ENCODE measurements around the gene UCP2. TPM values are rescaled to one million over a fixed set of nuclear protein-coding genes. Genes with fewer than 3 reads are reported as not detected.

The UCP2 gene
- total RNA-seq, 1 experiment from 2014 or later: 22.7 TPM

DNA sequence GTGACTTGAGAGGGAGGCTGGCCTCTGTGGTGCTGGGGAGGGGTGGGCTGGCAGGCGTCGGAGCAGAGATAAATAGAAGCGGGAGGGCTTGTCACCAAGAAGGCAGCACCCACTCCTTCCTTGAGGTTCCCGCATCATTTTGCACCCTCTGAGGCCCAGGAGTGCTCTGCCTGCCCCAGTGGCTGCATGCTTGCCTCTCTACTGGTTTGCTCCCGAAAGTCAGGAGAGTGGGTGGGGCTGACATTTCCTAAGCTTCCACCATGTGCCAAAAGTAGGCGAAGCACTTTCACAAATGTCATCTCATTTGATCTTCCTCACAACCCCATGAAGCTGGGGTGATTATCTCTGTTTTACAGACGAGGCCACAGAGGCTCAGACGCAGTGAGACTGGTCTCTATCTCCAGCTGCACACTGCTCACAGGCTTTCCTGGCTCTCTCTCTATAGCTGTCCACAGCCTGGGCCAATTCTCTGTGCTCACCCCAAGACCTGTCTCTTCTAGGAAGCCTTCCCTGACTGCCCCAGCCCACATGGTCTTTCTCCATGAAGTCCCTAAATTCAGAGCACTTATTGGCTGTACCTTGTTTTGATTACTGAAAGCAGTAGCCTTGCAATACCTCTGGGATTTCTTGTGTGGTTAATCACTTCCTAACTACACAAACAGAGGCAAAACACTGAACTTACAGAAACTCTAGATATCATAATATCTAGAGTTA, 28.9 kb upstream of the UCP2 start:
- DNase-seq (ENCODE audit: low read depth): no peak
- in situ Hi-C loops (cut with HindIII; ENCODE audit: low pct_unique_long_range_greater_than_20kb, low sequenced_read_pairs): no loop called here

DNA sequence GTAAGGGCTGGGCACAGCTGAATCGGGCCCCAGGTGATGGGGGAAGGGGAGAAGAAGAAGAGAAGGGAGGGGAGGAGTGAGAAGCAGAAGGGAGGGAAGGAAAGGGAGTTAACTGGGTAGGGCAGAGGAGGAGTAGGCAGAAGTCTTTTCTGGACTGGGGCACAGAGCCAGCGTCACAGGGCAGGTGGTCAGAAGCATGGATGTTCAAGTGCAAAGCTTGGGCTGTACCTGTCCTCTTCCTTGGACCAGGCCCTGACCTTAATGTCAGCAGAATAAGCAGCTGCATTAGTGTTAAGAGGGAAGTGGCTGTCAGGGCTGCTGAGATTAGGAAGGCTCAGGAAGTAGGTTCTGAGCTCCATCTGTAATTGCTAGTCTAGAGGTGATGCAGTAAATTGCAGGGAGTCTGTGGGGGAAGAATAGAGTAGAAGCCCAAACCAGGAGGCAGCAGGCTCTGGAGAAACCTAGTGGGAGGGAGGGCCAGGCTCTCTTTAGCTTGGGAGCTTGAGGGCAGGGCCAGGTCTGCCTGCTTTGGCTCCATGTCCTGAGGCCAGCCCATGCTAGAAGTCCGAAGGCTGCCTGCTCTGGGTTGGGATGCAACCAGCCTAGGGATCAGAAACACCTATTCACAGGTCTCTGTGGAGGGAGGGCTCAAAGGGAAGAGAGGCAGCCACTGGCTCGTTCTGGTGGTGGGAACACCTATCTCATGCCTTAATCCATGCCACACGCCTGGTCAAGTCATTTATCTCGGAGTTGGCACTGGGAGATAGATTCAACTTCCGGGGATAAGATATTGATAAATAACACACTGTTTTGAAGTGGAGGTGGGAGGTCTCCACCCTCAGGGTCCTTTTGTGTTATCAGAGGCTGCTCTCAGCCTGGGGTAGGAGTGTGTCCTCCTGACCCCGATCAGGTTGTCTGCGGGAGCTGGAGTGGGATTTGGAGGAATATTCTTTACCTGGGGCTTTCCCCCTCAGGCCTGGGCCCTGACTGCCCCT, 28.0 kb upstream of the UCP2 start:
- in situ Hi-C loops (cut with HindIII; ENCODE audit: low pct_unique_long_range_greater_than_20kb, low sequenced_read_pairs): no loop called here
- DNase-seq (ENCODE audit: low read depth): no peak

DNA sequence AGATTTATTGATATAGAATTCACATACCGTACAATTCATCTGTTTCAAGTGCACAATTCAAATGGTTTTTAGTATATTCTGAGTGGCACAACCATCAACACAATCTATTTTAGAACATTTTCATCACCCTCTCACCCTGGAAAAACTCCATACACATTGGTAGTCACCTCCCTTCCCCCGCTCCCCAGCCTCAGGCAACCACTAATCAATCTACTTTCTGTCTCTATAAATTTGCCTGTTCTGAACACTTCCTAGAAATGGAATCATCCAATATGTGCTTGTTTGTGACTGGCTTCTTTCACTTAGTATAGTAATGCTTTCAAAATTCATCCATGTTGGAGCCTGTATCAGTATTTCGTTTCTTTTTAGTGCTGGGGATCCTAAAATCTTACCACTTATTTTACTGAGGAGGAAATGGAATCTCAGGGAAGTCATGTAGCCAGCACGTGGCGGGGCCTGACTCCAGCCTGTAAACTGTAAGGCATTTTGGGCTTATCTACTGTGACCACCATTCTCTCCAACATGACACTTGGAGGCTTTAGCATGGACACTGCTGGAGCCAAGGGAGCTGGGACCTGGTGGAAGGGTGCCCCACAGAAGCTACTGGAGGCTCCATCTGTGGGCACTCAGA, 27.1 kb upstream of the UCP2 start:
- in situ Hi-C loops (cut with HindIII; ENCODE audit: low pct_unique_long_range_greater_than_20kb, low sequenced_read_pairs): no loop called here
- DNase-seq (ENCODE audit: low read depth): no peak

DNA sequence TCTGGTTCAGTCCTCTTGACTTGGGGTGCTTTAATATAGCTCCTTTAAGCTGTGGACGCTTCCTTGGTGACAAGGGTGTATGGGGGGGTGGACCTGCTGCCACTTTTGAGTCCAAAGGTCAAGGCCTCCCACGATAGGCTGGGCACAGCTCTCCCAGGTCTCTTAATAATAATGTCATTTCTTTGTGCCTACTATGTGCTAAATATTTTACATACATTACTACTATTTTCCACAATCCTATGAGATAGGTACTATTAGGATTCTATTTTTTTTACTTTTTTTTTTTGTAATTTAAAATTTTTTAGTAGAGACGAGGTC, 26.5 kb upstream of the UCP2 start:
- in situ Hi-C loops (cut with HindIII; ENCODE audit: low pct_unique_long_range_greater_than_20kb, low sequenced_read_pairs): no loop called here
- no peak for DNase-seq (ENCODE audit: low read depth)

DNA sequence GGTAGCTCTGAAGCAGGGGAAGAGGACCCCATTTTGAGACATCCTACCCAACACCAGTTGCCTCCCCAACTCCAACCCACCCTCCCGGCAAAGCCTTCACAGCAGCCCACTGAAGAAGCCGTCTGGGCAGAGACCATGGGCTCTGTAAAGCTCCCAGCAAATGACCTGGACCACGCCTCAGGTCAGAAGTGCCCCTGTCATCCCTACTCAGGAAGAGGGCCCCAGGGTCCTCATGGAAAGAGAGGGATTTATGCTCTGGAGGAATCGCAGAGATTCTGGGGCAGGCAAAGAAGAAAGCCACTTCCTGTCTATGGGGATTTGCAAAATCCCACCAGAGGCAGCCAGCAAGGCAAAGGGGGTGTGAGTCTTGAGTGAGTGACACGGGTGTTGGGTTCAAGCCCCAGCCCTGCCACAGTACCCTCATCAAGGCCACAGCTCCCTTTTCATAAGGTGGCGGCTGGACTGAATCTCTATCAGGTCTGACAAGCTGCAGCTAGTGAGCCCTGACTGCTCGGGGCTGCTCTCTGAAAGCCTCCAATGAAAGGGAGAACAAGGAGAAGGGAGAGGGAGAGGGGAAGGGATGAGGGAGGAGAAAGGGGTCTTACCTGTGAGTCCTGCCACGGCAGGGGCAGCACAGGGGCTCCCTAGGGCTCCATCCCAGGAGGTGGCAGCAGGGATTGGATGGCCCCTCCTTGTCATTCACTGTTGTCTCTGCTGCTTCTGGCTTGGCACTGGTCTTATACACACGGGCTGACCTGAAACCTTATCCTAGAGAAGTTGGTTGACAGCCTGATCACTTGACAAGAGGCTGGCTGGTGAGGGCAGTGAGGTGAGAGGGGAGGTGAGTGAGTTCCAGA, 26.0 kb upstream of the UCP2 start, which contains the start of gene UCP3:
UCP3 (minus strand) TSS at position 713 of the 857 bp plus-strand sequence. CDS start 2,043 bp downstream, outside the sequence.
- in situ Hi-C loops (cut with HindIII; ENCODE audit: low pct_unique_long_range_greater_than_20kb, low sequenced_read_pairs): no loop called here
- no peak for DNase-seq (ENCODE audit: low read depth)

DNA sequence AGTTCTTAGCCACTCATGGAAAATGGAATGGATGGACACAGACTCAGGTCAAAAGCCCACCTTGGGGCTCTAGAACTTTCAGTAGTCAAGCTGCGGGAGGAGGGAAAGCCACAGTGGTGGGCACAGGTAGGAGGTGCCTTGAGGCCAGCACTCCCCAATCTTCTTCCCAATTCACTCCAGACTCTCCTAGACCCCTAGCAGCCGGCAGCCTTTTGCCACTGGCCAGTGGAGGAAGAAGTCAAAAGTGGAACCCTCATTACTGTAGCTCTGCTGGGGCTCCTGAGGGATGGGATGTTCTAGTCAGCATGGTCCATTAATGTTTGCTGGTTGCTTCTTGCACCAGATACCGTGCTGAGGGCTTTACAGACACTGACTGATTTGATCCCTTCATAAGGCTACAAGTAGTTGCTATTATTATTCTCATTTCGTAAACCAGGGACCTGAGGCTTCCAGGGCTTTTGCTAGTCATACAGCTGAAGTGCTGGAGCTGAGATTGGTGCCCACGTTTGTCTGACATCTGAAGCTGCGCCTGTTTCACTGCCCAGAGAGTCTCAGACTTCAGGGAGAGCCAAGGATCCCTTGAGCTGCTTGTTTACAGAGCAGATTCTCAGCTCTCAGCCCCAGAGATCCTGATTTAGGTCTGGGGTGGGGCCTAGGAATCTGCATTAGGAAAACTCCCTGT, 25.2 kb upstream of the UCP2 start:
- no peak for DNase-seq (ENCODE audit: low read depth)
- in situ Hi-C loops (cut with HindIII; ENCODE audit: low pct_unique_long_range_greater_than_20kb, low sequenced_read_pairs): no loop called here

DNA sequence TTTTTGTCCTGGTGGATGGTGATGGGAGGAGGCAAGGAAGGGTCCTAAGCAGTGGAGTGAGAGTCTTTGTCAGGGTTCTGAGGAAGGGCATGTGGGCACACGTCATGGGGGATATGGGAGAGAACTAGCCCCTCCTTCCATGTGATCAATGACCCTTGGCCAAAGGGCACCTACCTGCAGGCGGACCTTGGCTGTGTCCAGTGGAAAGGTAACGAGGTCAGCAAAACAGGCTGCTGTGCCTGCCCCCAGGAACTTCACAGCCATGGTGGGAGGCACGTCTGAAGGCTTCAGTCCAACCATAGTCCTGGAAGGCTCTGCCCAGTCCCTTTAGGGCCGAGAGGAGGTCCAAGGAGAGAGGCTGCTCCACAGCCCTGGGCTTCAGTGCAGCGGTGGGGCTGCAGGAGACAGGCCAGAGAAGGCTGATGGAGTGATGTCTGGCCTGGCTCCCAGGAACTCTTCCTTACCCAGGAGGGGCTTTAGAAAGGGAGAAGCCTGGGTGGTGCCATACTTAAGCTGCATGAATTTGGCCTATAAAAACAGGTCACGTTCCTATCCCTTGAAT, 24.2 kb upstream of the UCP2 start:
- in situ Hi-C loops (cut with HindIII; ENCODE audit: low pct_unique_long_range_greater_than_20kb, low sequenced_read_pairs): no loop called here
- no peak for DNase-seq (ENCODE audit: low read depth)

DNA sequence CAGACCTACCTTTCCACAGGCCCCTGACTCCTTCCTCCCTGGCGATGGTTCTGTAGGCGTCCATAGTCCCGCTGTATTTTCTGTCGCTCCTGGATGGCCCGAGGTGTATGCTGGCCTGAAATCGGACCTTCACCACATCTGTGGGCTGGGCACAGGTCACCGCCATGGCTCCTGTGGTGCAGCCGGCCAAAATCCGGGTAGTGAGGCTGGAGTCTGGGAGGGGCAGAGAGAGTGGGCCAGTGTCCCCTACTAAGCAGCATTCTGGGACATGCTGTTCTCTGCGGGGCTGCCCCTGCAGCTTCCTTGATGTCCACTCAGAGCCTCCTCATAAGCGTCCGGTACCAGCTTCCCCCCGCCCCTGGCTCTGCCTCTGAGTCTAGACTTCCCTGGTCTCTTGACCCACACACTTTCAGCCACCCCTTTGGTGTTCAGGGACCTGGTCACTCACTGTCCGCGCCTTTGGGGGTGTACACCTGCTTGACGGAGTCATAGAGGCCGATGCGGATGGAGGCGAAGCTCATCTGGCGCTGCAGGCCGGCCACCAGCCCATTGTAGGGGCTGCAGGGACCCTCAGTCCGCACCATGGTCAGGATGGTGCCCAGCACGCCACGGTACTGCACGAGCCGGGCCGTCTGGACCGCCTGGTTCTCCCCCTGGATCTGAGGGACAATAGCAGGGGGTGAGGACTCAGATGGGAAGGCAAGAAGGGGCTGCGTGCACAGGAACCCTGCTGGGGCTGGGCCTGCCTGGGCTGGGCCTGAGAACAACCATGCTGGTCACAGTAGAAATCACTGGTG, 23.3 kb upstream of the UCP2 start:
- no peak for DNase-seq (ENCODE audit: low read depth)
- in situ Hi-C loops (cut with HindIII; ENCODE audit: low pct_unique_long_range_greater_than_20kb, low sequenced_read_pairs): no loop called here

DNA sequence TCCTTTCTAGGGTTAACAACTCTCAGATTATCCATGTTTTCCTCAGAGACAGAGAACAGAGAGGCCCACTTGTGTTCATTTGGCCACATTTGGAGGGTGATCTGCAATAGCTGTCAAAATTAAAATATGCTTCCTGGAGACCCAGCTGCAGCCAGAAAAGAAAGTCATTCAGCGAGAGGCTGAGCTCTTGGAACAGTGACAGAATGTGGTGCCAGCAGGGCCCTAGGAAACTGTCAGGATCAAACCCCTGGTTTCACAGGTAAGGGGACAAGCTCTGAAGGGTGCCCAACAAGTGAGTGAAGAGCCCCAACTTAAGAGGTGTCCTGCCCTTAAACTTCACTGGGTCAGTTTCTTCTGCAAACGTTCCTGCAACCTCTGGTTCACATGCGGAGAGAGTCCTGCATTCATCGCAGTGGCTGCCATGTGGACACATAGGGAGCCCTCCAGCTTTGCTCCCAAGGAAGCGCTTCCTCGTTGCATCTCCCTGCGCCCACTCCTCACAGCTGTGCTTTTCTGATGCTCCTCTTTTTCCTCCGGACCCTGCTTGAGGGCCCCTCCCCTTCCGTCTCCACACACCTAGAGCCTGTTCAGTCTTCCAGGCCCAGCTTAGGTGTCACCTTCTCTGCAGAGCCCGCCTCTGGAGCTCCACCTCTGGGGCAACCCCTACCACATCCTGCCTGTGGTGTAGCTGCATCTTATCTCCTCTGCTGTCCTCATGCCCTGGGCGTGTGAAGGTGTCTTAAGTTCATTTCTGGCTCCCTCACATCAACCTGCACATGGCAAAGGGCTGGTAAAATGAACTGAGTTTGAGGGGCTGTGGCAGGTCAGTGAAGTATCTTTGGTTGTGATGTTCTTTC, 22.3 kb upstream of the UCP2 start:
- in situ Hi-C loops (cut with HindIII; ENCODE audit: low pct_unique_long_range_greater_than_20kb, low sequenced_read_pairs): no loop called here
- no peak for DNase-seq (ENCODE audit: low read depth)

DNA sequence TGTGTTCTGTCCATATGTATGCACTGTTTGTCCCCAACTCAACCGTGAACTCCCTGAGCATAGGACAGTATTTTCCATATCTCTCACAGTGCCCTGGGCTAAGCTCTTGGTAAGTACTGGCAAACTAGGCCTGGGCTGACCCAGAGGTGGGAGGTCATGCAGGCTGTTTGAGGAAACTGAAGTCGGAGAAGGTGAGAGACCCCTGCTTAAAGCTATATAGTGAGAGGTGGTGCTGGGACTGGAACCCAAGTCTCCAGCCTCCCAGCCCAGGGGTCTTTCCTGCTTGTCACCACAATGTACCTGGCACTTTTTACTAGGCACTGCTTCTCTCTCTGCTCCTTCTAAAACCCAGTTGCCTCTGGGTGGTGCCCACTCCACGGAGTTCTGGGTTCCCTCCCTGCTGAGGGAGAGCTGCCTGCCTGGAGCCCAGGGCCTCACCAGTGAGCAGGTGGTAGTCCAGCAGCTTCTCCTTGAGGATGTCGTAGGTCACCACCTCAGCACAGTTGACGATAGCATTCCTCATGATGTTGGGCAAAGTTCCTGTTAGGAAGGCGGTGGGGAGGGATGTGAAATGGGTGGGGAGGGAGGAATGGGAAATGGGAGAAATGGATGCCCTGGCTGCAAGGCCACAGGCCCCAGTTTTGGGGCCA, 21.5 kb upstream of the UCP2 start:
- no peak for DNase-seq (ENCODE audit: low read depth)
- in situ Hi-C loops (cut with HindIII; ENCODE audit: low pct_unique_long_range_greater_than_20kb, low sequenced_read_pairs): no loop called here

DNA sequence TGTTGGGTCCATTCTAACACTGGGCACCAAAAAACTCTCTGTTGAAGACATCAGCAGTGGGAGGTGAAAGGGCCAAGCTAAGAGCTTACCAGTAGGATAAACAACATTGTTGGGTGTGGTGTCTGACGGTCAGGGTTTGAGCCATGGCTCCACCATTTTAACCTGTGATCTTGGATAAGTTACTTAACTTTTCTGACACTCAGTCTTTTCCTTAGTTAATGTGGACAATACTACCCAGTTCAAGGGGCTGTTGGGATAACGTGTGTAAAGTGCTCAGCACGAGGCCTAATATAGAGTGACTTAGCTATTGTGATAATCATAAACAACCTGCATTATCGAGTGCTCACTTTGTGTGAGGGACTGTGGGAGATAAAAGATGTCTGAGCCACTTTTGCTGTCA, 20.2 kb upstream of the UCP2 start:
- in situ Hi-C loops (cut with HindIII; ENCODE audit: low pct_unique_long_range_greater_than_20kb, low sequenced_read_pairs): no loop called here
- DNase-seq (ENCODE audit: low read depth): no peak

DNA sequence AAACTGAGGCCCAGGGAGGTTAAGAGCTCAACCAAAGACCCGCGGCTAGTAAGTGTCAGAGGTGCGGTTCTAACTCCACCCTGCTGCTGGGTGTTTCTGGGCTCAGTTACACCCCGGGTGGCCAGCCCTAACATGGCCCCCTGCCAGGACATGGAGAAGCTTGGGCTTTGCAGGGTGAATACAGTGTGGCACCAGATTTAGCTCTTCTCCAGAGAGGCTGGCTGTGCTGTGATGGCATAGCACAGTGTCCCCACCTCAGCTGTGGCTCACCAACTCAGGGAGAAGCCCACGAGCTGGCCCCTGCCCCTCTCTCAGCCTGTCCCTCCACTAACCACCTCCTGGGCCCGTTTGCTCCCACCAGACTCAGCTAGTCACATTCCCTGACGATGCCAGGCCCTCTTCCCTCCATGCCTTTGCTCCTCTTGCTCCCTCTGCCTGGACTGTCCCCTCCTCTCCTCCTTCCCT, 19.2 kb upstream of the UCP2 start:
- in situ Hi-C loops (cut with HindIII; ENCODE audit: low pct_unique_long_range_greater_than_20kb, low sequenced_read_pairs): no loop called here
- DNase-seq (ENCODE audit: low read depth): no peak

DNA sequence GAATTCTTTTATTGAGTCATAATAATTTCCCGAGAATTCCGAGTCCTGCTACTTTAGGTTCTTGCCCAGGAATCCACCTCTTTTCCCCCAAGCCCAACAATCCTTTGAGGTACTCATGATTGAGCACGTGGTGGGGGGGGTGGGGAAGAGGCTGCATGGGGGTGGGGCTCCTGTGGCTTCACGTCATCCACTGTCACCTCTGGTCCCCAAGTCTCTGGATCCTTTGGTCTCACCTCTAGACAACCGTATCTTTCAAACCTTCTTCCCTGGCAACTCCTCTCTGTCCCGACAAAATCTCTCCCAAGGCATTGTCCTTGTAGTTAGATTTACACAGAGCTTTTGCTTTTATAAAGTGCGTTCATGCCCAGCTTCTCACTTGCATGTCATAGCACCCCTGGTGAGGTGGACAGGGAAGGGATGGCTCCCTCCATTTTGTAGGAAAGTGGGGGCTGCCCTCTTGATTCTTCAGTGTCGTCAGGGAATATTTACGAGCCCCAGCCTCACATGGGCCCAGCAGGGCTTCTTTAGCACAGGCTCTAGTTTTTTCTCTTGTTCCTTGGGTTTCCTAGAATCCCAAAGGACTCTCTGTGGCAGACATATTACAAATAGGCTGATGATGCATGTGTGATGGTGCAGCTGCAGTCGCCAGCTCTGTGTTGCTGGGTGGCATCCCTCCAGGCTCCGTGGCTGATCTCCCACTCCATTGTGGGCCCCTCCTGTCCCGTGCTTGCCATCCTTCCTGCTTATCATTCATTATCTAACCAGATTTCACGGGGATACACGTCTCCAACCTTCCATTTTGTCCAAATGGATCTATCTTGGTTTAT, 17.9 kb upstream of the UCP2 start:
- in situ Hi-C loops (cut with HindIII; ENCODE audit: low pct_unique_long_range_greater_than_20kb, low sequenced_read_pairs): no loop called here
- DNase-seq (ENCODE audit: low read depth): no peak

DNA sequence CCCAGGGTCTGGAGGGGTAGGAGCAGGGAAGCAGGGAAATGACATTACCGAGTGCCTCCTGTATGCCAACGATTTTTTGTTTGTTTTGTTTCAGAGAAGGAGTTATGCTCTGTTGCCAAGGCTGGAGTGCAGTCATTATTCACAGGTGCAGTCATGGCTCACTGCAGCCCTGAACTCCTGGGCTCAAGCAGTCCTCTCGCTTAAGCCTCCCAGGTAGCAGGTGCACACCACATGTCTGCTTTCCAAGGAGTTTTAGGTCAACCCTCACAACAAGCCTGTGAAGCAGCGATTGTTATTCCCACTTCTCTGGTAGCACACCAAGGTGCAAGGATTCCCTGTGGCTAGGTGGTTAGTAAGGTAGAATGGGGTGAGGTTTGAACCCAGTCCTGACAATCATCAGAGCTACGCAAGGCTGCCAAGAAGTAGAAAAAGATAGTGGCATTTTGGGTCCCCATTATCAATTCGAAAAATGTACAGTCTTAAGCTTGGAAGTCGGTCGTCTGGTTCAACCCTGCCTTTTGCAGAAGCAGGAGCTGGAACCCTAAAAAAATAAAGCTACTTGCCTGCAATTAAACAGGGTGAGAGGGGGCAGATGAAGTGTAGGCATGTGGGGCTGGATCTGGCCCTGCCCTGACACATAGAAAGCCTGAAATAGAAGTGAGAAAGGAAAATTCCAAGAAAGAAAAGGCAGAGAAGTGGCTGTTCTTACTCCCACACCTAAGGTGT, 17.1 kb upstream of the UCP2 start:
- DNase-seq (ENCODE audit: low read depth): no peak
- in situ Hi-C loops (cut with HindIII; ENCODE audit: low pct_unique_long_range_greater_than_20kb, low sequenced_read_pairs): no loop called here
